HG02943 (cell line): ENCODE results near the gene CHADL.
A peak's percentile ranks its signal among the peaks of the same experiment; 100 is the strongest.
"Not testable (repeated sequence)": the region's sequence is repeated elsewhere in the genome, so short reads cannot be mapped to it uniquely, and the experiment has no call there.

Source experiments
- ATAC-seq: cut with Tn5 transposase; IDR thresholded peaks from one replicate; pipeline ENCODE4 v1.9.1; 2021; ENCODE audit warnings: mild to moderate bottlenecking, low read depth, moderate library complexity; ENCODE audit not compliant: unreplicated experiment

Gene CHADL

GRCh38 chr22:41240377-41241132 lies at the start of gene CHADL:
CHADL (minus strand) TSS chr22:41240931; CDS start chr22:41240881, 50 bp downstream.
- ATAC-seq = no peak

- ATAC-seq = no peak
These were observed 48.9 kb upstream of the CHADL start for GRCh38 chr22:41289671-41290070.

- no peak for ATAC-seq
These were observed 47.7 kb upstream of the CHADL start for GRCh38 chr22:41288245-41288946.

- ATAC-seq = peak; percentile 22
These were observed 45.9 kb upstream of the CHADL start for GRCh38 chr22:41286639-41287091.

- peak; percentile 89 for ATAC-seq
These were observed 45.3 kb upstream of the CHADL start, which contains the start of gene RANGAP1 for GRCh38 chr22:41285820-41286638. RANGAP1 (minus strand) TSS chr22:41286187; CDS start chr22:41281044, 5,143 bp downstream.

- ATAC-seq = no peak
These were observed 44.7 kb upstream of the CHADL start for GRCh38 chr22:41285441-41285819.

GRCh38 chr22:41284465-41284864 lies 43.7 kb upstream of the CHADL start:
- ATAC-seq = no peak

GRCh38 chr22:41280854-41281253 lies 40.1 kb upstream of the CHADL start:
- ATAC-seq = no peak

GRCh38 chr22:41280065-41280464 lies 39.3 kb upstream of the CHADL start:
- ATAC-seq = no peak

- ATAC-seq = no peak
These were observed 34.1 kb upstream of the CHADL start for GRCh38 chr22:41274856-41275255.

GRCh38 chr22:41273128-41273527 lies 32.4 kb upstream of the CHADL start:
- no peak for ATAC-seq

GRCh38 chr22:41271787-41272186 lies 31.1 kb upstream of the CHADL start:
- no peak for ATAC-seq

- ATAC-seq = no peak
These were observed 27.2 kb upstream of the CHADL start for GRCh38 chr22:41267958-41268357.

- no peak for ATAC-seq
These were observed 23.7 kb upstream of the CHADL start for GRCh38 chr22:41264408-41264941.

GRCh38 chr22:41263704-41264103 lies 23.0 kb upstream of the CHADL start:
- ATAC-seq = no peak

GRCh38 chr22:41262250-41262765 lies 21.6 kb upstream of the CHADL start:
- no peak for ATAC-seq

GRCh38 chr22:41261541-41262249 lies 21.0 kb upstream of the CHADL start:
- ATAC-seq = no peak

GRCh38 chr22:41260871-41261270 lies 20.1 kb upstream of the CHADL start:
- no peak for ATAC-seq

GRCh38 chr22:41259756-41260155 lies 19.0 kb upstream of the CHADL start:
- ATAC-seq = not testable (repeated sequence)

GRCh38 chr22:41257696-41258095 lies 17.0 kb upstream of the CHADL start:
- ATAC-seq = no peak
